ENCODE results near the gene SLC25A33.

SLC25A33 gene

DNA sequence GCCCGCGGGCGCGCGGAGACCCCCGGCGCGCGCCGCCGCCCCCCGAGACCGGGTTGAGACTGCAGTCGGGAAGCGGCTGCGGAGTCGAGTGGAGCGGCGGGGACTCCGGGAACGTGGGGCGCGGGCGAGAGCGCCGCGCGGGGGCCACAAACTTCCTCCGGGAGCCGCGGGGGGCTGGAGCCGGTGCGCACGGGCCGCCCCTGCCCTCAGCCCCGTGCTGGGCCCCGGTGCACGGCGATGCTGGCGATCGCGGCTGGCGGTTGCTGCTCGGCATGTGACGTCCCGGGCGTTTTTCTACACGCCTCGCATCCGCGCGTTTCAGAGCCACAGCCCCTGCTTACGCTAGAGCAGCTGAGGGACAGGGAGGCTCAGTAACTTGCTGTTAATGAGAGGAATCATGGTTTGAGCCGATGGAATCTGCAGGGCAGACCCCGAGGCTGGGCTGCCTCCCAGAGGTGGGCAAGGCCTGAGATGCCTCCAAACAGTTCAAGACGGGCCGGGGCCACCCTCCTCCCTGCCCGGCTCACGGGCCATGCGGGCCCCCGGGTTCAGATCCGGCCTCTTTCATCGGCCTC, 50.0 kb downstream of the SLC25A33 start:
- DNase-seq, result peak; percentile 21

DNA sequence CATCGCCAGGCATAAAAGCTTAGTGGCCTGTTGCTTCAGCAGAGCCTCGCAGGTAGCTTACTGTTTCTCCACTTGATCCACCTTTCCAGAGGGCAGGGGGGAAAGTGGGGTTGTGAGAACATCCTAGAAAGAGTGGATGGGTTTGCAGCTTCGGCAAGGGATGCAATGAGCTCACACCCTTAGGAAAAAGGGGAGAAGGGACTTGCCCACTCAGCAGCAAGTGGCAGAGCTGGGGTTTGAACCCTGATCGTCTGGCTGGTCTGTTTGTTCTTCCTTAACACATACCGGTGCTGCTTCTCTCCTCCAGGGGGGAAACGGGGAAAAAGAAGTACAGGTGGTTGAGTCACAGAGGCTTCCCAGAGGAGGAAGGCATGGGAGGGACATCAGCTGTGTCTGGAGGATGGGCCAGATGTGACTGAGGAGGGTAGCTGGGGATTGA, 50.5 kb downstream of the SLC25A33 start:
- DNase-seq, result peak; percentile 13

DNA sequence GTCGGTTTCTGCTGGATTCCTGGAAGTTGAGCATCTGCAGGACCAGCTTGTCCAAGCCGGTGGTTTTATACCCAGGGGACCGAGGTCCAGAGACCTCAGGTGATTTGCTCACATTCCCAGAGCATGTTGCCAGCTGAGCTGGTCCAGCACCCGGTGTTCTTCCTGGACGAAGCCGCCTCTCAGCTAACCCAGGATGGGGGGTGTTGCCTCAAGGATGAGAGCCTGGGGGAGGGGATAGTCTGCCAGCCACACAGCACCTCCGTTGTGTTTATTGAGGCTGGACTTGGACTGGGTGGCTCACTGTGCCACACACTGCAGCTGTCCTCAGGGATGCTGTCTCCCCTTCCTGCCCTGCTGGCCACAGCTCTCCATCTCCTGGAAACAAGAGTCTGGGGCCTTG, 50.9 kb downstream of the SLC25A33 start:
- no peak for DNase-seq

DNA sequence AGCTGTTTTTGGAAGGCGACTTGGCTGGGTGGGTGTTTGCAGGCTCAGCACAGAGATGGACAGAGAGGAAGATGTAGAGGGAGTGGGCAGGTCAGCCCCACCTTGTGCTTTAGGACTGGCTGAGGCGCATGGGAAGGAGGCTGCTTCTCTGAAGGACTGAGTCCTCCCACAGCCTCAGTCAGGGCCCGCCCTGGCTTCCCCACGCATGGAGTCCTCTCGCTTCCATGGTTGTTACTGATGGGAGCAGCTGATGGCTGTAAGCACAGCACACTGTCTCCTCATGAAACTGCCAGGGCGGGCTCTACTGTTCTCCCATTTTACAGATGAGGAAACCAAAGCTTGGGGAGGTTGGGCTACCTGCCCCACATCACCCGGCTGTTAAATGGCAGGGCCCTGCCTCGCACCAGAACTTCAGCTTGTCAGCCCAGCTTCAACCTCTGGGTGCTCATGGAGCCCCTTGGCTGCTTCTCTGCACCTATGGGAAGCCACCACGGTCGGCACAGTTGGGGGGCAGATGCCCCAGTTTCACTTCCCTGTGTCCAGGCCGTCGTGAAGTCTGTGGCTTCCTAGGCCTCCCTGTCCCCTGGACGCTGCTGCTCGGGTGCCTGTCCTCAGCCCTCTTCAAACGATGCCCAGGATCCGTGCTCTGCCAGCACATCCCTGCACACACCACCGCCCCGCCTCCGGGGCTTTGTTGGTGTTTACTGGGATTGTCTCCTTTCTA, 51.8 kb downstream of the SLC25A33 start:
- DNase-seq, result no peak

DNA sequence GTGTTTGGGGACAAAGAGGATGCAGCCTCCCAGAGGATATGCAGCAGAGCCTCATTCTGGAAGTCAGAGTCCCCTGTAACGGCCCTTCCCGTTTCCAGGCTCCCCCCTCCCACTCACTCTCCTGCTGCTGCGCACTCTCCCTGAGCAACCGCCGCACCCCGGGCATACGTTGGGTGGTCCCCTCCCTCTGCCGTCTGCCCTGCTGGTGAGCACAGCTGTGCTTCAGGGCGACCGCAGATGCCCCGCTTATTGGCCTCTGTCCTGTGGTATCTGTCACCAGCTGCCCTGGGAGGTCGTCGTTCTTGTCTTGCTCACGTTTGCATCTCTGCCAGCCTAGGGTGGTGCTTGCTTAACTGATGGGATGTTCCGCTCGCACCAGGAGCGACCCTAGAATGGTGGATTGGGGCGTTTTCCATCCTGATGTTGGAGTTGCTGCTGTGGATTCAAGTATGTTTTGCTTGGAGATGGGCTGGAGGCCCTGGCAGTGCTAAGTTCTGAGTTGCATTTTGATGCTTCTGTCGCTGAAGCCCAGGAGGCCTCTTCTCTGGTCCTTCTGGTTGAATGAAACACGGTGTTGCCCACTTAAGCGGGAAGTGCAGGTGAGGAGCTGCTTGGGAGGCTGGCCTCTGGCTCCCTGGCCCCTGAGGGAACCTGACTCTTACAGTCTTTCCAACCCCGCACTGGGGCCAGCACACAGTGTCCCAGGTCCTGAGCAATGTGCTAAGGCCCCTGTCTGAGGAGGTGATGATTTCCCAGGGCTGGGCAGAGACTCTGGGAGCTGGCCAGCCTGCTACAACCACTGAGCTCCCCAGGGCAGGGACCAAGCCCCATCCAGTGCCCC, 52.6 kb downstream of the SLC25A33 start:
- no peak for DNase-seq

DNA sequence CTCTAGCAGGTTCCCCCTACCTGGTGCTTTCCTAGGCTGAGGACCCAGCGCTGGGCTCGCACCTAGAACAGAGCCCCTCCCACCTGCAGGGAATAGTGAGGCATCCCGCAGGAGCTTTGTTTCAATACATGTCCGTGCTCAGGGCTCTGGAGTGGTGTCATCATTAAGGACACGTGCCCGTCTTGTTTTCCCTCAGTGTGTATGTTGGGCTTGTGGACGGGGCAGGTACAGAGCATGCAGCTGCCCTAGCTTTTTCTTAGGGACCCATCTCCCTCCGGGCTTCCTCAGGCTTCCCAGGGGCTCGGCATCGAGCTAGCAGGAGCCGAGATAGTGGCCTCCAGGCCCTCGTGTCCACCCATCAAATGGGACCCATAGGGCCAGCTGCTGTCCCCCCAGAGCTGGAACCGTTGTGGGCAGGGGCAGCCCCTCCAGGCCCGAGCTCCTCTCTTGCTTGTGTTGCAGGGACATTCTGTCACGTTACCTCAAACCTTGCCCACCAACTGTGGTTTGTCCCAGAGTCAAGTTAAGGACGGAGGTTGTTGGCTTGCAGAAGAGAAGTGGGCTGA, 53.3 kb downstream of the SLC25A33 start:
- DNase-seq, result no peak

DNA sequence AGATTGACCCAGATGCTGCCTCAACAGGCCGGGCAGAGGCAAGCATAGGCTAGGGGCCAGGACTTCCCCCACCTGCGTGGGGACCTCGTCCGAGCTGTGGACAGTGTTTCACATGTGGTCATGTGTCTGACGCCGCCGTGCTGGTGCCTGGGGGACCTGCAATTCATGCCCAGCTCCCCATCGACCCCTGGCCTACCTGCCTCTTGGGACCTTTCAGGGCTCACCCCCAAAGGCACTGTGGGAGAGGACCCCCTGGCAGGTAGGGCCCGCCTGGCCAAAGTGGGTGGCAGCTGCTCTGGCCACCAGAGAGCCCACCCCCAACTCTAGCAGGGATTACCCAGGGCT, 53.9 kb downstream of the SLC25A33 start:
- DNase-seq, result no peak

DNA sequence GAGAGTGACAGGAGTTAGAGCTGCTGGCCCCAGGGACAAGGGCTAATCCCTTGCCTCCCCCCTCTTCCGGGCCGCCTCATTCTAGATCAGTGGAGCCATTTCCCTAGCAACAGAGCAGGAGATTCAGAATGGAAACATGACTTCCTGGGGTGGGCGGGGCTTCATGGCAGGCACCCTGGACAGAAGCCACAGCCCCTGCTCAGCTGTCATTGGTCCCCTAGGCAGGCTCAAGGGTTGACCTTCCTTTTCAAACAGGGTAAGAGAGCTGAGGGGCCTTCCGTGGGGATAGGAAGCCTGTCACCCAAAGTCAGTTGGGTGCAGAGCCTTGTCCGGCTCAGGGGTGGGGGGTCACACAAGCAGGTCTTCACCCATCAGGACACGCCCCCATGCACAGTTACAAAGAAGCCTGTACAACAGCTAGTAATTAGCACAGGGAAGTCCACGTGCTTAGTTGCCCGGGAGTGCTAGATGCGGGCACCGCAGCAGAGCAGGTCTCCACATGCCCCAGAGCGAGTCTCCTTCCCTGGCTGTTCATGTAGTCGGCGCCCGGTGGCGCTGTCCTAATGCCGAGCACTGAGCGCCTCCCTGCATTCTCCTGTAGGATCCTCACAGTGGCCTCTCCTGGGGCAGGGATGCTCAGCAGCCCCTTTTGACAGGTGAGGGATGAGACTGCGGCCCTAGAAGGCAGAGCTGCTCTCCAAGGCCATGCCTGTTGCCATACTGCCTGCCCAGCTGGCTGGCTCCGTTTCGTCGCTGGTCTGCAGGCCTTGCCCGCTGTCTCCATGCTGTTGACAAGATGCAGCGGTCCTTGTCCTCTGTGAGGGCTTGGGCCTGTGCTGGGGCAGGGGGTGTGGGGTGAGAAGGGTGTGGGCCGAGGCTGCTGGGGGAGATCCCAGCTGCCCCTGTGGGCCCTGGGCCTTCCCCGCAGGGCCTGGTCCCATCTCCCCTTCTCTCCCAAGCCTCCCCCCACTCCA, 54.5 kb downstream of the SLC25A33 start:
- peak; percentile 86 for DNase-seq

DNA sequence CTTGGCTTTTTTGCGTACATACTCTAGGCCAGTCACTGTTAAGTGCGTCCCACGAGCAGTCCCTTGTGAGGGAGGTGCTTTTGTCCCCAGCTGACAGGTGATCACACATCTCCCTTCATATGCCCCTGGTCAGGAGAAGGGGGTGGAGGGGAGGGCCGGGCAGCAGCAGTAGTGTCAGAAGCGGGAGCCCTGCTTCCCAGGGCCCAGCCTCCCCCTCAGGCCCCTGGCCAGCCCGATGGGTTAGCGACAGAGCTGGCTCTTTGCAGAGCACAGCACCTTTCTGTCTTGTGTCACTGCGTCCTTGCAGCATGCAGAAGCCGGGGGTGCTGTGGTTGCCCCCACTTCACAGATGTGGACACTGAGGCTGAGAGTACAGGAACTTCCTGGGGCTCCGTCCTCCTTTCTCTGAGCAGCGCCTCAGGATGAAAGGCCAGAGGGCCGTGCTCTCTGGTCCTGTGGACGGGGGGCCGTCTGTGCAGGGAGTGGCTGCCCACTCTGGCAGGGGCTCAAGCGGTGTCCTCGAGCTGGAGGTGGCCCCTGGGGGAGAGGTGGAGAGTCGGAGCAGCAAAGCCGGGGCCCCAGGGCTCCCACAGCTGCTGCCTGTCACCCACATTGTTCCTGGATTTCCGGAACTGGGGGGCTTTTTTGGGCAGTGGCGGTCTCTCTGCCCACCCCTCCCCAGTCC, 55.3 kb downstream of the SLC25A33 start:
- DNase-seq, result no peak

DNA sequence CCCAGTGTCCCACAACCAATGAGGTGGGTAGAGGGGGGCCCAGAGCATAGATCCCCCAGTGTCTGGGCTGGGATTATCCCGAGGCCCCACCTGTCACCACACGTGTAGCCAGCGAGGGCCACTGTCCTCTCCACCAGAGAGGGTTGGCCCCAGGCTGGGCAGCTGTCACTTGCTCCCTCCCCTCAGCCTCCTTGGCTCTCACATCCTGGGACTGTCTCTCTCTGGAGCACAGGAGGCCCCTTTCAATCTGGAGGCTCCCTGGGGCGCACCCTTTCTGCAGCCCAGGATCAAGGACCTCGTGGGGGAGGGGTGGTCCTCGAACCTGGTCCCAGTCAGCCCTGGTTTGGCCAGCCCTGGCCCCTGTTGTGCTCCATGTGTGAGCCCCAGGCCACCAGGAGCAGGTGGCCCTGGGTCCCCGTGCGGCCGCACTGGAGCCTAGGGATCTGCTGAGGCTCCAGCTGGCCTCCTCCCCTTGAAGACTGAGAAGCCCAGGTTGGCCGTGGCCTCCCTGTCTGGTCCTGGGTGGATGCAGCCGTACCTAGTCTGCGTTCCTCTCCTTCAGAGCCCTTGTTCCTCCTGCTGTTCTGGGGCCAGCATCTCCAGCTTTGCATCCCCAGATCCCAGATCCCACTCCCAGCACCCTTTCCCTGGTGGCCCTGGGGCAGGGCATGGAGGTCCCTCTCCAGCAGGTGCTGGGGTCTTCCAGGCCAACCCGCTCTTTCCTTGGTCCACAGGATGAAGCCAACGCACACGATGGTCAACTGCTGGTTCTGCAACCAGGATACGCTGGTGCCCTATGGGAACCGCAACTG, 56.1 kb downstream of the SLC25A33 start:
- no peak for DNase-seq

DNA sequence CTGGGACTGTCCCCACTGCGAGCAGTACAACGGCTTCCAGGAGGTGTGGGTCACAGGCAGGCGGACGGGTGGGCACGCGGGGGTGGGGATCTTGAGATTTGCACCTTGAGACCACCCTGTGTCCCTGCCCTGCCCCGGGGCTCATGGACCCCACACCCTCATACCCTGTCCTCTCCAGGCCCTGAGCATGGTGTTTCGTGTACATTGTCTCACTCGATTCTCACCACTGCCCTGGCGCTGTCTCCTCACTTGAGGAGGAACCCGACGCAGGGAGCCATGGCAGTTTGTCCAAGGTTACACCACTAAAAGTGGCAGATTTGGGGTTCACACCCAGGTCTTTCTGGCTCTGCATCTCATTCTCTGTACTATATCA, 56.7 kb downstream of the SLC25A33 start:
- DNase-seq, result no peak

DNA sequence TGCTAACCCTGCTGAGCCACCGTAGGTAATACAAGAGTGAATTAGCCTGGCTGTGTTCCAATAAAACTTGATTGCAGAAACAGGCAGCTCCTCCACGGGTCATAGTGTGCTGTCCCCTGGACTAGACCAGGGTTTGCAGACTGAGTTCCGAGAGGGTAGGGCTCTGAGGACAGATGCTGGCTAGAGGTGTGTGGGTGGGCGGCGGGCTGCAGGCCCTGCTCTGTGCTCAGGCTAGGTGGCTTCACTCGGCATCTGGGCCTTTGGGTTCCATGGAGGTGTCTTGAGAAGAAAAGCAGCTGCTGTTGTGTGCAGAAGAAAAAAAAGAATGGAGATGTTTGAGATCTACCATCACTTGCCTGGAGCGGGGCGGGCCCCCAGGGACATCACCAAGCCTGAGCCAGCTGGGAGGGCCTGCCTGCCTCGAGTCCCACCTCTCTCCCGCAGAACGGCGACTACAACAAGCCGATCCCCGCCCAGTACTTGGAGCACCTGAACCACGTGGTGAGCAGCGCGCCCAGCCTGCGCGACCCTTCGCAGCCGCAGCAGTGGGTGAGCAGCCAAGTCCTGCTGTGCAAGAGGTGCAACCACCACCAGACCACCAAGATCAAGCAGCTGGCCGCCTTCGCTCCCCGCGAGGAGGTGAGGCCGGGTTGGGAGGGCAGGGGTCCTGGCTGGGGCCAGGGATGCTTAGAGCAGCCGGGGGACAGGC, 57.3 kb downstream of the SLC25A33 start:
- DNase-seq, result no peak

DNA sequence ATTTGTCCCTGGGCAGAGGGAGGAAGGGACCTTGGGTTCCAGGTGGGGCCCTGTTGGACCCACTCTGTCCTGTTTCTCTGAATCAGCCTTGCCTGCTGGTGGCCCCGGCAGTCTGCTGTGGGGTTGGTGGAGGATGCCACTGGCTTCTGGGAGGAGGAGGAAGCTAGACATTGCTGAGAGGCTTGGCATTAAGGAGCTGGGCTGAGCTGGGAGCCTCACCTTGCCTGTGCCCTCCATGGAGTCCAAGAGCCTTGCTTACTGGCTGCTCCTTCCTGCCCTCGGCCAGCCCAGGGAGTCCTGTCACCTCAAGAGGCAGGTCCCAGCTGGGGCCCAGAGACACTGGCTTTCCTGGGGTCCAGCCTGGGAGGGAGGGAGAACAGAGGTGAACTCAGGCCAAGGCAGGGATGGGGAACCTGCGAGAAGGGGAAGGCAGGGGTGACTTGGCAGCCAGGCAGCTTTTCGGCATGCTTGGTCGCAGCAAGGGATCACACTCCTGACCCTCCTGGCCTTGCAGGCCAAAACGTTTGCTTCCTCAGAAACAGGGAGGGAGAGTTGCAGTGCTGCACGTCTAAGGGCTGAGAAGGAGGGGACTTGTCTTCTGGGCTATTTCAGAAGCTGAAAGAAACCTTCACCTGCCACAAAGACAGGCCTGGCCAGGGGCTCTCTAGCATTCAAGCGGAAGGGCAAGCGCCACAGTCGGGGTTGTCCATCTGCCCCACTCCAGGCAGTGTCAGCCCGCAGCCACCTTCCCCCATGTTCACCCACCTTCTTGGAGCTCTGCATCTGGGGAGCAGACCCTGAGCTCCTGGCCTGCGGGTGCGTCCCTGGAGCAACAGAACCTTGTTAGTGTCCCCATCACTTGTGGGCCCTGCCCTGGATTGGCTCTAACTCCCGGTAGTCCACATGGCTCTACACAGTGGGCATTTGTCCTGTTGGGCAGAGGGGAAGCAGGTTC, 58.4 kb downstream of the SLC25A33 start:
- no peak for DNase-seq

DNA sequence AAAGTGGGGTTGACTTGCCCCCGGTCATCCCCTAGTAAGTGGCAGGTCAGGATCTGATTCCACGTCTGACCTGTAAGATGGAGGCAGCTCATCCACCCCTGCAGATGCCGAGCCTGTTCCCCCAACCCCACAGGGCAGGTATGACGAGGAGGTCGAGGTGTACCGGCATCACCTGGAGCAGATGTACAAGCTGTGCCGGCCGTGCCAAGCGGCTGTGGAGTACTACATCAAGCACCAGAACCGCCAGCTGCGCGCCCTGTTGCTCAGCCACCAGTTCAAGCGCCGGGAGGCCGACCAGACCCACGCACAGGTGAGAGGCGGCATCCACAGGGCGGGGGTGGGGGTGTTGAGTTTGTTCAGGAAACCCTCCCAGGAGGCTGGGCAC, 59.0 kb downstream of the SLC25A33 start:
- DNase-seq, result no peak

DNA sequence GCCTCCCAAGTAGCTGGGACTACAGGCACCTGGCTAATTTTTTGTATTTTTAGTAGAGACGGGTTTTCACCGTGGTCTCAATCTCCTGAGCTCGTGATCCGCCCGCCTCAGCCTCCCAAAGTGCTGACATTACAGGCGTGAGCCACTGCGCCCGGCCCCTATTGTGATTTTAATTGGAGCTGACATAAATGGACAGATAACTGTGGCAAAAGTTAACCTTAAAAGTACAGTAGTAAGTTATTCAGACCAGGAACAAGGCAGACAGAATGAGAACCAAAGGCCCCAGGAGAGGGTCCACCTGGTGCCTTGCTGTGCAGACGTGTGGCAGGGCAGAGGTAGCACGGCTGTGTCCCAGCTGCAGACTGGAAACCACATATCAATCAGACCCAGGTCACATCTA, 60.5 kb downstream of the SLC25A33 start:
- DNase-seq, result no peak

DNA sequence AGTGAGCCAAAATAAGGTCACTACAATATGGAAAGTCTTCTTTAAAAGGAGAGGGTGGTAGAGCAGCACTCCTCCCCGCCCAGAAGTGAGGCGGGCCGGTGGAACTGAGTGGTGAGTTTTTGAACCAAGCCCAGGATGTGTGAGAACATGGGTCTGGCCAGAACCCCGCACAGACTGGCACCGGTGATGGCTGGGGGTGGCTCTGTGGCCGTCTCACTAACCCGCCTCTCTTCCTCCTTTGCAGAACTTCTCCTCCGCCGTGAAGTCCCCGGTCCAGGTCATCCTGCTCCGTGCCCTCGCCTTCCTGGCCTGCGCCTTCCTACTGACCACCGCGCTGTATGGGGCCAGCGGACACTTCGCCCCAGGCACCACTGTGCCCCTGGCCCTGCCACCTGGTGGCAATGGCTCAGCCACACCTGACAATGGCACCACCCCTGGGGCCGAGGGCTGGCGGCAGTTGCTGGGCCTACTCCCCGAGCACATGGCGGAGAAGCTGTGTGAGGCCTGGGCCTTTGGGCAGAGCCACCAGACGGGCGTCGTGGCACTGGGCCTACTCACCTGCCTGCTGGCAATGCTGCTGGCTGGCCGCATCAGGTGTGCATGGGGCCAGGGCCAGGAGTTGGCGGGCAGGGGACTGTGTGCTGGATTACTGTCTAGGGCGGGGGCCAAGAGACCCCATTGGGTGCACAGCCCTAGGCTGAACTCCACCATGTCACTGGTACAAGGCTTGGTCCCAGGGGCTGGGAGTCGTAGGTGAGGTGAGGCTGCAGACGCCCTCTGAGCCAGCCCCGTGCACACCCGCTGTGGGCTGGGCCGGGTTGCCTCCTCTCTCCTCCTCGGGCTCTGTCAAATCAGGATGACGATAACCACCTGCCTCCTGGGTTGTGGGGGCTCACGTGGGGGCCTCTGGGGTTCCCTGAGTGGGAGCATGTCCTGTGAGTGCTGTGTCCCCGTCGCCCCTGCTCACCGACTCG, 61.9 kb downstream of the SLC25A33 start:
- no peak for DNase-seq

DNA sequence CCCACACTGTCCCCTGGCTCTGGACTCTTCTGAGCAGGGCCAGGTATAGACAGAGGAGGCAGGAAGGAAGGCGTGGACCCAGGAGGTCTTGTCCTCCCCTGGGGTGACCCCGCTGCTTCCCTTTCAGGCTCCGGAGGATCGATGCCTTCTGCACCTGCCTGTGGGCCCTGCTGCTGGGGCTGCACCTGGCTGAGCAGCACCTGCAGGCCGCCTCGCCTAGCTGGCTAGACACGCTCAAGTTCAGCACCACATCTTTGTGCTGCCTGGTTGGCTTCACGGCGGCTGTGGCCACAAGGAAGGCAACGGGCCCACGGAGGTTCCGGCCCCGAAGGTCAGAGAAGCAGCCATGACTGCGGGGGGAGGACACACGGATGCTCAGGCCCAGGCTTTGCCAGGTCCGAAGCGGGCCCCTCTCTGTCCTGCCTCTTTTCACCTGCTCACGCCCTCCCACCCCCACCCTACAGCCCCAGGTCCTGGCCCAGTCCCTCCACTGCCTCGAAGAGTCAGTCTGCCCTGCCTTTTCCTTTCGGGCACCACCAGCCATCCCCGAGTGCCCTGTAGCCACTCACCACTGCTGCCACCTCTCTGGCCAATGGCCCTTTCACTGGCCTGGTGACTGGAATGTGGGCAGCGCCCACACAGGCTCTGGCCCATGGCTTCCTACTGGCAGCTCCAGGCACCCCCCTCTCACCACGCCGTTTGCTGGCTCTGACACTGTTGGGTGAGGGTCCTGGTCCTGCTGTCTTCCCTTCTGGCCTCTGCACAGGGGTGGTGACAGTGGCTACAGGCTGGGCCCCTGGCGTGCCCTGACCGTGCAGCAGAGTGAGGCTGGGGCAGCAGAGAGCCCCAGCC, 62.9 kb downstream of the SLC25A33 start:
- no peak for DNase-seq

Data from fibroblast of skin of back (primary cell).